HG03139 (cell line): ENCODE measurements around the gene SNAP25.

ENCODE experiments used
- ATAC-seq: cut with Tn5 transposase; IDR thresholded peaks from one replicate; pipeline ENCODE4 v1.9.1; 2021; ENCODE audit not compliant: unreplicated experiment

Gene SNAP25

DNA sequence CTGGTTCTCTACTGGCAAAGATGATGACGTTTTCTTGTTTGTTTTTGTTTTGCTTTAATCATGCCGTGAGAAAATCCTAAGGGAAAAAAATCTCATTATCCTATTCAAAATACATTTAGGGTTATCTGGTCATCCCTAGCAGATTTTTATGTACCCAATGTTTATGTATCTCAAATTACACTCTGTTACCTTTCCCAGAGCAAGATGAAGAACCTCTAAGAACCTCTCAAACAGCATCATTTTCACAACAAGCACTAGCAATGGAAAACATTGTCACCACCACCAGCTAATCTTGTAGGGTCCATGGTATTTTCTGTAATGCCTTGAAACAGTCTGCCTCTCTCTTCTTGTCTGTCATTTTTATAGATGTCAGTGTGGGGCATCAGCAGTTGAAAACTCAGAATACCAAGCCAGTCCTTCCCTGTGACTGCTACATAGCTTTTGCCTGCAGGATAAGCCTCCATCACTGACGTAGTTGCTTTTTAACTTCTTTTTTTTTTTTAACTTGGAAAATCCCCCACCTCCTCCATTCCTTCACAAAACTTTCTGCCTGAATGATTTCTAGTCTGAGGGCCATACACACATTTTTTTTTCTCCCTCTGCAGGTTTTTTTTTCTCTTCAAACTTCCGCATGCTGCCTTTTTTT, 2.4 kb upstream of the SNAP25 start:
- no peak for ATAC-seq

DNA sequence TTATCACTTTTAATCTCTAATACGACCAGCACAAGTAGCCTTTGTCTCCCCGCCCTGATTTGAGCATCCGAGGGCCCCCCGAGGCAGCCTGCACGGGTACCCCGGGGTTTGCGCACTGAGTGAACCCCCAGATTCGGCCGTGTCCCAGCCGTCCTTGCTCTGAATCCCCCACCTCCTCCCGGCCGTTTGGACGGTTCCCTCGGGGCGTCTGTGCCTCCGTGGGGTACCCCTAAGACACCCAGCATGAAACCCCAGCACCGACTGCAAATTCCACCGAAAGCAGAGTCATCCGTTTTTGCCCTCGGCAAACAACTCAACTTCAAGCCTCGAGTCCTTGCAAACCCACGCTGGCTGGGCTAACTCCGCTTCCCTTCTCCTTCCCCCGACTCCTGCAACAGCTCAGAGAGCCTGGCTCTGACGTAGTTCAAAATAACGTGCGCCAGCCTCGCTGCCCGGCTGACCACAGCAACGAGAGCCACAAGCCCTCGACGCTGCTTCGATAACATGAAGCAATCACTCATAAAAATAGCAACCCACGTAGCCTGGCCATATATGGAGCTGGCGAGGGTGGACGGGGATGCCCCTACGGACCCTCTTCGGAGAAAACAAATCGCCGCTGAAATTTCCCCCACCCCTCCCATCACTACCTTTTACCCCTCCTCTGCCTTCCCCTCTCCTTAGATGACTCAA, 764 bp upstream of the SNAP25 start:
- no peak for ATAC-seq

- ATAC-seq: peak; percentile 76
Measured at GRCh38 chr20:10219452-10219791, 792 bp downstream of the SNAP25 start.

- ATAC-seq: no peak
Measured at GRCh38 chr20:10219993-10220750, 1.5 kb downstream of the SNAP25 start.

DNA sequence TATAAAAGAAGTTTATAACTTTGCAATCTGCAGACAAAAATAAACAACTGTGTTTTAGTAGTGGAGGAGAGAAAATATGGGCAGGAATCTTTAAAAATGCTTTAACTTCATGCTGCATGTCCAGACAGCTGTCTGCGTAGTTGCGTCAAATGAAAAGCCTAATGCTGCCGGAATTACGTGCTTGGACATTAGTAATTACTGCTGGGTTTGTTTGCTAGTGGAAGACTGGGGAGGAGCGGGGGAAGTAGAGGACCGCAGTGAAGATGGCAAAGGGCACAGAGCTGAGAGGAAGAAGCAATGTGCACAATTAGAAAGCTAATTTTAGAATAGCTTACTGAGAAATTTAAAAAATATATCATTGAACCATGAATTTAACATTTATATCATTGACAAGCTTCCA, 2.4 kb downstream of the SNAP25 start:
- no peak for ATAC-seq

DNA sequence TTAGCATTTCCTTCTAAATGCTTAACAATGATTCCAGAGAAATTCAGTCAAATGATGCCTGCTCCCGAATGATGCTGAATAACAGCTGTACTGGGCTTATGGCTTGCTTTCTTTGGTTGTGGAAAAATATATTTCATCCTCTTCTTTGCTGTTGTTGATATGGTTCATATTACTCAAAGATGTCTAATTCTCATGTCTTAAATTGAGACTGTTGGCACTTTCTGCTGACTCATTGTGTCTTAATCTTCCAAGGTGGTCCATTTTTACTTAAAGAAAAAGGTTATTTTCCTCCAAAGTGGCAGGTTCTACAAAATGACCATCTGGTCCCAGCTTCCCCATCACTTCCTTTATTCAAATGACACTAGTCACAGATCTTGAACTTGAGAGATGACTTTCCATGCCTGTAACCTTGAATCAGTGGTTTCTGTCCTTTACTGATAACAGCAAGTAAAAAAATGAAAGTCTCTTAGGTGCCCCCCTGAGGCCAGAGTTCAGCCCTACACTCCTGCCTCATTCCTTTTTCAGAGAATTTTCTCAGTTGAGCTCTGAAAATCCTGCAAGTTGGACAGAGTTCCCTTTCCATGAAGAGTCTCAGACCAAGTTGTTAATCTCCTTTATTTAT, 6.9 kb downstream of the SNAP25 start:
- no peak for ATAC-seq

DNA sequence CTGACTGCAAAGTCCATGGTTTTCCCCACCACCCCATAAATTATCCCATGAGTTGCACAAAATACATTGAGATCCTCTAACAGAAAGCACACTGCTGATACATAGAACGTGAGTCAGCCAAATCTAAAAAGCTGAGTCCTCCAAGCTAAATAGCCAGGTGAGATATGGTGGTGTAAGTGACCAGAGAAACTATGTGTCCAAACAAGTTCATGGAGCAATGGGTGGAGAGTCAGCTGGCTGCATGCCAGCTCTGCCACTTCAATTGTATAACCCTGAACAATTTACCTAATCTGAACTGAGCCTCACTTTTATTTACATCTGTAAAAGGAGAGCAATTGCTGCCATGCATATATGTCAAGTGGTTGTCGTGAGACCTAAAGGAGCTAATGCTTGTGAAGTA, 9.7 kb downstream of the SNAP25 start:
- ATAC-seq: no peak

DNA sequence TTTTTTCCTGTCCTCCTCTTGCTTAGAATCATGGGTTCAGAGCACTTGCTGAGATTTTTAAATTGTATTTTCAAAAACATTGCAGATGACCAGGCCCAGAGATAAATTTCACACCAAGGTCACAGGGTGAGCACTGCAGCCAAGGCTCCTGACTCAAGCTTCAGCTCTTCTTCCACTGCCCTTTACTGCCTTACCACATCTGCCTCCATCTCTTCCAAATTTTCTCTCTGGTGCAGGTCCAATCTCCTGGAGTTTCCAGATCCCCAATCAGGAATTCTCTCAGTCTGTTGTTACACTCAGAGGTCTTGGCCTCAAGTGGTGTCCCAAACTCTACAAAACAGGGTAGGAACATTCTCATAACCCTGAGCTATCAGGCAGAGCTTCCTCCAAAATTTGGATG, 12.7 kb downstream of the SNAP25 start:
- ATAC-seq: no peak

DNA sequence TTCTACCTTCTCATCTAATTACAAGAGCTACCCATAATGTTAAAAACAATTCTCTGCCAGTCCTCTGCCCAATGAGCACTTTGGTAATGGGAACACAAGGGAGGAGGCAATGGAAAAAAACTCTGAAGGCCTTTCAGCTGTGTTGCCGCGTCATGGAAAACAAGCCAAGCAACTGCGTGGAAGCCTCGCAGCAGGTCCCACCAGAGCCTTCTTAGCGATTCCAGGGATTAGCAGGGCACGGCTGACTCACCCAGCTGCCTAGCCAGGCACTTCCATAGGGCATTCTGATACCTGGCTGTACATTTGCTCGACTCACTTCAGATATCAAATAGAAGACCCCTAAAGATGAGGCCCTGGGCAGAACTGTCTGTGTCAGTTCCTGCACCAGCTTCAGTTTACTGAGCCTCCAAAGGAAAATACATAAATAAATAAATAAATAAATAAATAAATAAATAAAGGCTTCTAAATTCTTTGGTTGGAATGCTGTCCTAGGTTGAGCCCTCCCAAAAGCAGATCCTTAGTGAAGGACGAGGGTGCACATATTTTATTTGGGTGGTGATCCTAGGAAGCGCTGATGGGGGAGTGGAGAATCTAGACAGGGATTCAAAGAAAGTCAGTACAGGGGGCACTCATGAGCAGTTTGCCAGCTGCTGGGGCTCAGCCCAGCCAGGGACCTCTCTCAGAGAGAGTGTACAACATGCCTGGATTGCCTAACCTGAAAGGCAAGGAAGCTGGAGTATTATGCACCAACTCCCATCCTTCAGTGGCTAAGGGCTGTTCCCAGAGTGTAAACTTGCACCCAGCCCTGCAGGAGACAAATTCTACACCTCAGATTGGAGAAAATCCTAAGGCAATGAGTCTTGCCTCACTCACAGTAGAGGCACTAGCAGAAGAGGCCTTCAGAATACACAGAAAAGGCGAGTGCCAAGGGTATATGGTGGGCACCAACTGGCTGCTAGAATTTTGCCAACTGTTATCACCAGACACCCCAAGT, 18.2 kb downstream of the SNAP25 start:
- ATAC-seq: no peak

DNA sequence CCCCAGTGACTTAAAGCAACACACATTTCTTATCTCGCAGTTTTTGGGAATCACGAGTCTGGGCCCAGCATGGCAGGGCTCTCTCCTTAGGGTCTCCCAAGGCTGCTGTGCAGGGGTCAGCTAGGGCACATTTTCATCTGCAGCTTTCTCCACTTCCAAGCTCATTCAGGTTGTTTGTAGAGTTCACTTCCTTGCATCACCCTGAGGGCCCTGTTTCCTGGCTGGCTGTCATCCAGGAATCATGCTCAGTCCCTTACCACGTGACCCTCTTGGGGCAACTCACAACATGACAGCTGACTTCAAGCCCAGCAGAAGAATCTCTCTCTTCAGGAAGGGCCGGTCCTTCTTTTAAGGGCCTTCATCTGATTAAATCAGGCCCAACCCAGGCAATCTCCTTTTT, 21.3 kb downstream of the SNAP25 start:
- ATAC-seq: no peak

DNA sequence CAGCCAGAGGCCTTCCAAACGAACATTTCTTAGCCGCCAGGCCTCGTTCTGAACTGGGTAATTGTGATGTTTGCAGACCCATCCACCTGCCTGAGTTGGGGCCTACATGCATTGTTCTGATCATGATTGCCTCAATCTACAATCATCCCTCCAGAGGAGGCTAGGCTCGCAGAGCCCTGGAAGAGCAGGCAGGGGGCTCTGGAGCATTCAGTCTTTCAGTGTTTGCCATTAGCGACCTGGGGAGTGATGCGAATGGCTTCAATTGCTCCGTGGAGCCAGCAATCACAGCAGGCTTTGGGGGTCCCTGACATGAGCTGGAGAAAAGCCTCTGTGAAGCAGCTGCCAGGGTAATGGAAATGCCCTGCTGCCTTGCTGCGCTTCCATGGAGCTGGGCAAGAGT, 22.0 kb downstream of the SNAP25 start:
- no peak for ATAC-seq

GRCh38 chr20:10242166-10242565, 23.5 kb downstream of the SNAP25 start:
- ATAC-seq: no peak

- ATAC-seq: no peak
Measured at GRCh38 chr20:10247440-10247839, 28.8 kb downstream of the SNAP25 start.

DNA sequence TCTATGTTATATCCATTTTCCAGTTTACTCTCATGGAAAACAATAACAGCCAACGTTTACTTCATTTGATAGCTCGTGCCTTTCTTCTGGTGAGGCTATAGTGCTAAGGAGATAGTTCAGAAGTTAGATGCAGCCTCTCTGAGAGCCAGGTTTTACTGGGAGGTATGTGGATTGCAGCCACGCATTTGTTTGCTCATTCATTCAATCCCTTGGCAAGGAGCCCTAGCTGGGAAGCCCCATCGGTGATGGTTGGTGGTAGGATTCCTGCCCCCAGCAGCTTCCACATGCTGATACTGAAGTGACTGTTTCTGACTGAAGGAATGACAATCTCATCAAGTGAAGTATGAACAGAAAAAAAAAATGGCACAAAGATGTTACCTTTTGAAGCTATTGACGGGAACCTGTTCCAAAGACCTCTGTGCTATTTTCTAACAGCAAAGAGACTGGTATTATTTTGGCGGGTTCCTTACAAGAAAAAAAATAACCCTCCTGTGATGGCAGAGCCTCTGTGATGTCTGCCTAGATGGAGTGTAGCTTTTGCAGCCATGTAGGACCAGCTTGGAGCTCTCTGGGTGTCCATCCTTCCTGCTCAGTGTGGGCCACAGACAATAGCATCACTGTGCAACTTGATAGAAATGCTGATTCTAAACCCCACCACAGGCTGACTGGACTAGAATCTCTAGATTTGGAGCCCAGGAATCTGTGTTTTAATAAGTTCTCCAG, 30.6 kb downstream of the SNAP25 start:
- no peak for ATAC-seq

DNA sequence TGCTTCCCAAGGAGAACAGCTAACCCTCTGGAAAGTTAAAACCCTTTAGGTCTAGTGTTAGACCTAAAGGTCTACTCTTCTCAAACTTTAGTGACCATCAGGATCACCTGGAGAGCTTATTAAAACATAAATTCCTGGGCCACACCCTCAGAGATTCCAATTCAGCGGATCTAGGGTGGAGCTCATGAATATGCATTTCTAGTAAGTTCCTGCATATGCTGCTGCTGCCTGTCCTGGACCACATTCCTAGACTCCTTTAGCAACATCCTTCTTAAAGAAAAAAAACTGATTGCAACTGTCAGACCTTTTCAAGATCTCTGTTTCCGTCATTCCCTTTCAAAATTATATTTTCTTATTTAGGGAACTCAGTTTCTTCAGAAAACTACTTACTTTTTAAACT, 31.2 kb downstream of the SNAP25 start:
- ATAC-seq: no peak

GRCh38 chr20:10250902-10251301, 32.3 kb downstream of the SNAP25 start:
- no peak for ATAC-seq

DNA sequence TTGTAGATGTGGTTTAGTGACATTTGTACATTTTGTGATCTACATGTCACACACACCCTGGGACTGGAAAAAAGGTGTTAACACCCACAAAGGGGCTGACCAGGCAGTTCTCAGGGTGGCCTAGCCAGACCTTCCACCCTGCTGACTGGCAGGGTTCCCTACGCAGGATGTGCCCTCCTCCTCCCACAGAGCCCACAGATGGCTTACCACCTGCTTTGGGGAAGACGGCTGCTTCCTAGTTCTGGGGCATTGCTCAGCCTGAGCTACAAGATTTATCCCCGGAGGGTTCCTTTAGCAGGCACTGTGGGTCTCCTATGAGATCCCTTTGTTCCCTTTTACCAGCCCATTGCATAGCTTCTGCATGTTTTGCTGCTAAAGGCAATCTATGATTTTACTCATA, 35.1 kb downstream of the SNAP25 start:
- no peak for ATAC-seq

GRCh38 chr20:10255846-10256245, 37.2 kb downstream of the SNAP25 start:
- no peak for ATAC-seq

GRCh38 chr20:10259166-10259565, 40.5 kb downstream of the SNAP25 start:
- no peak for ATAC-seq

GRCh38 chr20:10260316-10260715, 41.7 kb downstream of the SNAP25 start:
- no peak for ATAC-seq
